ENCODE data around the gene CLCA1. TPM values are rescaled to one million over a fixed set of nuclear protein-coding genes. Genes with fewer than 3 reads are reported as not detected.

CLCA1 gene
- total RNA-seq, 1 experiment from 2014 or later: 0.12 TPM

DNA sequence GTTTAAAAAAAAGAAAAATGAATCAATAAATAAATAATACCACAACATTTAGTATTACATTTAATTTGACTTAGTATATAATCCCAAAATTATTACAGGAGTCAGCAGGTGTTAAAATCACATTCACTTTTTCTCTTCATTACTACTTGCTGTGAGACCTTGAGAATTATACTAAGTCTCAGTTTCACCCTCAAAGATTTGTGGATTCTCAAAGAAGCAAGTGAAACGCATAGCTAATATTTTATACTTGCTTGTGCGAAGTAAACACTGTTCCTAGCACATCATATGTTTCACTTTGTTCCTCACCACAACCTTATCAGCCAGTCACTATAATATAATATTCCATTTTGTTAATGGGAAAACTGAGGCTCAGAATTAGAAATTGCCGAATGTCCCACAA is 4.0 kb downstream of the CLCA1 start:
- RAD21 ChIA-PET (ENCODE audit: low non-redundant PET in 1 of 2, low total read pairs in 2 of 2, uncharacterized antibody in 2 of 2, unreplicated experiment in 2 of 2): no interaction called here
- no peaks in the 10 kb centered on the region for H3K27me3 ChIP-seq (ENCODE audit: insufficient read depth, low read length)
- no peaks in the 10 kb centered on the region for H3K36me3 ChIP-seq (ENCODE audit: control insufficient read depth in 1 of 2, insufficient read depth in 2 of 2, low read length in 2 of 2)
- no peaks in the 10 kb centered on the region for H3K79me2 ChIP-seq (ENCODE audit: insufficient read depth, low read length)
- no peaks in the 10 kb centered on the region for H3K9me2 ChIP-seq (ENCODE audit: insufficient read depth)
- CTCF ChIA-PET: interaction anchor here (0.9 to 1.8 kb wide), 4 partner anchors 9 to 611 kb away, joined by 3 to 5 read pairs (median 4); partner anchors contain the start of gene SH3GLB1
- no peak for ATAC-seq
- no TSS peak for BruUV-seq (replicated peaks)
- POLR2A ChIA-PET: no interaction called here
- no peaks in the 10 kb centered on the region for H4K20me1 ChIP-seq (ENCODE audit: insufficient read depth)
- no peaks in the 10 kb centered on the region for H3K4me1 ChIP-seq (ENCODE audit: control insufficient read depth in 1 of 2, insufficient read depth in 2 of 2, low read length in 2 of 2)
- intact Hi-C loops (cut with micrococcal nuclease): loop anchor here (5.0 to 10.0 kb wide), 2 partner anchors 215 to 612 kb away; no protein-coding TSS in a partner anchor
- H3K9ac ChIP-seq (ENCODE audit: low read length): no peak overlapping the region
- no peak for DNase-seq (ENCODE audit: low read depth, low spot score)
- H3K9me3 ChIP-seq (ENCODE audit: control insufficient read depth in 1 of 2, insufficient read depth in 1 of 2, low read depth in 1 of 2, low read length in 2 of 2): no peaks in the 10 kb centered on the region
- H3K4me3 ChIP-seq (replicated peaks in 1 of 2; ENCODE audit: low read depth in 1 of 2, low read length in 2 of 2): no peak overlapping the region
- TF ChIP-seq, protein P1, sequence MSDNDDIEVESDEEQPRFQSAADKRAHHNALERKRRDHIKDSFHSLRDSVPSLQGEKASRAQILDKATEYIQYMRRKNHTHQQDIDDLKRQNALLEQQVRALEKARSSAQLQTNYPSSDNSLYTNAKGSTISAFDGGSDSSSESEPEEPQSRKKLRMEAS (IDR thresholded peaks at IDR 0.05): no peak
- no peak for TF ChIP-seq EGR1 (IDR thresholded peaks at IDR 0.05; ENCODE audit: low read depth)
- no peak overlapping the region for H2AFZ ChIP-seq (ENCODE audit: low read depth, low read length, poor library complexity, severe bottlenecking)
- no peak overlapping the region for H3K4me2 ChIP-seq (ENCODE audit: low read length)
- no peak overlapping the region for H3K27ac ChIP-seq (ENCODE audit: low read depth, low read length)

DNA sequence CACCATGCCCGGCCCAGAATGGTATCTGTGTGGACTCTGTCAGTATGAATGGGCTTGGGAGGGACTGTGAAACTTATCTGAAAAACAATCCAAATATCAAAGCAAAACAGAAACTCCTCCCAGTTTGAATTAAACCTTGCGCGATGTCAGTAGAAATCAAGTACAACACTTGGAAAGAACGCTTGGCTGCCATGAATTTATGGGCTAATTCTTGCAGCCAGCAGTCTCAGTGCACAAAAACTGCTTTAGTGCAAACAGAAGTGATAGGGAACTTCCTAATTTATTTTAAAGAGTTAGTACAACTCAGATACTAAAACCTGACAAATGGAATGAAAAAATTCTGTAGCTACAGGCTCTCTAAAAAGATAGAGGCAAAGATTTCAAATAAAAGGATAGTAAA is 8.5 kb downstream of the CLCA1 start:
- Histone ChIP-seq H3K79me2 (ENCODE audit: insufficient read depth, low read length) (no peaks in the 10 kb centered on the region), H3K4me1 (ENCODE audit: control insufficient read depth in 1 of 2, insufficient read depth in 2 of 2, low read length in 2 of 2) (no peaks in the 10 kb centered on the region), H4K20me1 (ENCODE audit: insufficient read depth) (no peaks in the 10 kb centered on the region), H3K9ac (ENCODE audit: low read length) (no peak overlapping the region), H3K4me3 (replicated peaks in 1 of 2; ENCODE audit: low read depth in 1 of 2, low read length in 2 of 2) (no peak overlapping the region), H3K4me2 (ENCODE audit: low read length) (no peak overlapping the region), H3K9me2 (ENCODE audit: insufficient read depth) (no peaks in the 10 kb centered on the region), H3K9me3 (ENCODE audit: control insufficient read depth in 1 of 2, insufficient read depth in 1 of 2, low read depth in 1 of 2, low read length in 2 of 2) (no peaks in the 10 kb centered on the region), H2AFZ (ENCODE audit: low read depth, low read length, poor library complexity, severe bottlenecking) (no peak overlapping the region), H3K36me3 (ENCODE audit: control insufficient read depth in 1 of 2, insufficient read depth in 2 of 2, low read length in 2 of 2) (no peaks in the 10 kb centered on the region), H3K27me3 (ENCODE audit: insufficient read depth, low read length) (no peaks in the 10 kb centered on the region), H3K27ac (ENCODE audit: low read depth, low read length) (no peak overlapping the region)
- ATAC-seq: no peak
- ChIA-PET POLR2A (no interaction called here), CTCF (no interaction called here), RAD21 (ENCODE audit: low non-redundant PET in 1 of 2, low total read pairs in 2 of 2, uncharacterized antibody in 2 of 2, unreplicated experiment in 2 of 2) (no interaction called here)
- BruUV-seq (replicated peaks): no TSS peak
- intact Hi-C loops (cut with micrococcal nuclease): loop anchor here (10.0 kb wide), 1 partner anchor 608 kb away; no protein-coding TSS in a partner anchor
- TF ChIP-seq CBX3 (IDR thresholded peaks at IDR 0.05; ENCODE audit: low read depth): no peak
- no peak for DNase-seq (ENCODE audit: low read depth, low spot score)

DNA sequence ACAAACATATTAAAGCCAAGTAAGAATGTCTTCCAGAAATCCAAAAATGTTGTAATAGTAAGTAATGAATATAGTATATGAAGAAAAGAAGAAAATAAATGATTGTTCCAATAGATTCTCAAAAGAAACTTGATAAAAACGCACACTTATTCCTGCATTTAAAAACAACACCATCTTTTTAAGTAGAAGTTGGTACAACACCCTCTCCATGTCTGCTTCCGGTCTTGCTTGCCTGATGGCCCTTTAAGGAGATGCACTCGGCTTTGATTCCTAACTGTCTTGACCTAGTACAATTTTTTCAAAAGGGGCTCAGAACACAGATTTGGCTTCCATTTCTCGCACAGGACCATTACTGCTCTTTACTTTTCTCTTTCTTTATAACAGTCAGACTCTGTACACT is 9.0 kb downstream of the CLCA1 start:
- intact Hi-C loops (cut with micrococcal nuclease): loop anchor here (10.0 kb wide), 1 partner anchor 607 kb away; no protein-coding TSS in a partner anchor
- no peak overlapping the region for H3K4me2 ChIP-seq (ENCODE audit: low read length)
- BruUV-seq (replicated peaks): no TSS peak
- H3K9me2 ChIP-seq (ENCODE audit: insufficient read depth): no peaks in the 10 kb centered on the region
- H3K4me1 ChIP-seq (ENCODE audit: control insufficient read depth in 1 of 2, insufficient read depth in 2 of 2, low read length in 2 of 2): no peaks in the 10 kb centered on the region
- H3K4me3 ChIP-seq (replicated peaks in 1 of 2; ENCODE audit: low read depth in 1 of 2, low read length in 2 of 2): no peak overlapping the region
- DNase-seq (ENCODE audit: low read depth, low spot score) (no peak), ATAC-seq (no peak)
- CTCF ChIA-PET: no interaction called here
- H3K9ac ChIP-seq (ENCODE audit: low read length): no peak overlapping the region
- POLR2A ChIA-PET: no interaction called here
- H3K27ac ChIP-seq (ENCODE audit: low read depth, low read length): no peak overlapping the region
- no peaks in the 10 kb centered on the region for H3K9me3 ChIP-seq (ENCODE audit: control insufficient read depth in 1 of 2, insufficient read depth in 1 of 2, low read depth in 1 of 2, low read length in 2 of 2)
- no peaks in the 10 kb centered on the region for H3K27me3 ChIP-seq (ENCODE audit: insufficient read depth, low read length)
- RAD21 ChIA-PET (ENCODE audit: low non-redundant PET in 1 of 2, low total read pairs in 2 of 2, uncharacterized antibody in 2 of 2, unreplicated experiment in 2 of 2): no interaction called here
- TF ChIP-seq SRF (IDR thresholded peaks at IDR 0.05; ENCODE audit: low read depth): no peak
- TF ChIP-seq CBX3 (IDR thresholded peaks at IDR 0.05; ENCODE audit: low read depth): no peak
- TF ChIP-seq CEBPB (IDR thresholded peaks at IDR 0.05; ENCODE audit: low read depth): no peak
- TF ChIP-seq POLR2A (IDR thresholded peaks at IDR 0.05; ENCODE audit: borderline replicate concordance, extremely low read depth, insufficient read depth, insufficient read length): no peak
- TF ChIP-seq YY1 (IDR thresholded peaks at IDR 0.05; ENCODE audit: extremely low read depth, insufficient replicate concordance, low read depth, low read length): no peak
- no peak for TF ChIP-seq SP1 (IDR thresholded peaks at IDR 0.05; ENCODE audit: low read depth)
- no peak for TF ChIP-seq TCF7L2 (IDR thresholded peaks at IDR 0.05; ENCODE audit: borderline replicate concordance, extremely low read depth, insufficient read depth, insufficient read length)
- TF ChIP-seq ATF3 (IDR thresholded peaks at IDR 0.05): no peak
- TF ChIP-seq ZNF274 (IDR thresholded peaks at IDR 0.05; ENCODE audit: low read depth, low read length): no peak
- no peak for TF ChIP-seq POLR2AphosphoS5 (IDR thresholded peaks at IDR 0.05; ENCODE audit: low read depth, low read length)
- H4K20me1 ChIP-seq (ENCODE audit: insufficient read depth): no peaks in the 10 kb centered on the region
- no peaks in the 10 kb centered on the region for H3K36me3 ChIP-seq (ENCODE audit: control insufficient read depth in 1 of 2, insufficient read depth in 2 of 2, low read length in 2 of 2)
- H3K79me2 ChIP-seq (ENCODE audit: insufficient read depth, low read length): no peaks in the 10 kb centered on the region
- no peak overlapping the region for H2AFZ ChIP-seq (ENCODE audit: low read depth, low read length, poor library complexity, severe bottlenecking)
